Measurements from ENCODE around the gene IL18BP. TPM values are rescaled to one million over a fixed set of nuclear protein-coding genes. Genes with fewer than 3 reads are reported as not detected.
A peak's percentile ranks its signal among the peaks of the same experiment; 100 is the strongest.

Gene IL18BP
- total and polyA plus RNA-seq, 9 of the 15 experiments (the other 6 are each of a cell fraction or from before 2014, with no cell fraction given): 0.34 to 9.4 (median 3.2) TPM

DNA sequence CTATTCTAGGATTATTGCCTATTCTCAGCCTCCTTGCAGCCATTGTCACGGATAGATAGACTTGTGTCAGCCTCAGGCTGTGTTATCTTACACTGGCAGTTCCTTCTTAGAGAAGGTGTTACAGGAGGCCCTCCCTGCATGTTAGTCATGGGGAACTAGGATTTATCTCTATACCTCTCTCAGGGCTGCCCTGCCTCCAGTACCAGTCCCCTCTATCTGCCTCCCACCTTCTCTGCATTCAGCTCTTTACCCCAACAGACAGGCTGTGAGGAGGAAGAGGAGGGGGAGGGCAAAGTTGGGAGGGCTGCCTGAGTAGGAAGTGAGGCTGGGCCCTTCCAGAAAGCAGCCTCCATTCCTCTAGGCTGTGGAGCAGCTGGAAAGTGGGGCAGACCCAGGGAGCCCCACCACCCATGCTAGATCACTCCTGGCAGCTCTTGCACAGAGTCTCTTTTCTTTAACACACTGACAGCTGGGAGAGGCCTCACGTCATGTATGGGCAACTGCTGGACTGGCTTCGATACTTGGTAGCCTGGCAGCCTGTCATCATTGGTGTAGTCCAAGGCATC lies 2.9 kb upstream of the IL18BP start (continued):
- TF ChIP-seq, protein P1, sequence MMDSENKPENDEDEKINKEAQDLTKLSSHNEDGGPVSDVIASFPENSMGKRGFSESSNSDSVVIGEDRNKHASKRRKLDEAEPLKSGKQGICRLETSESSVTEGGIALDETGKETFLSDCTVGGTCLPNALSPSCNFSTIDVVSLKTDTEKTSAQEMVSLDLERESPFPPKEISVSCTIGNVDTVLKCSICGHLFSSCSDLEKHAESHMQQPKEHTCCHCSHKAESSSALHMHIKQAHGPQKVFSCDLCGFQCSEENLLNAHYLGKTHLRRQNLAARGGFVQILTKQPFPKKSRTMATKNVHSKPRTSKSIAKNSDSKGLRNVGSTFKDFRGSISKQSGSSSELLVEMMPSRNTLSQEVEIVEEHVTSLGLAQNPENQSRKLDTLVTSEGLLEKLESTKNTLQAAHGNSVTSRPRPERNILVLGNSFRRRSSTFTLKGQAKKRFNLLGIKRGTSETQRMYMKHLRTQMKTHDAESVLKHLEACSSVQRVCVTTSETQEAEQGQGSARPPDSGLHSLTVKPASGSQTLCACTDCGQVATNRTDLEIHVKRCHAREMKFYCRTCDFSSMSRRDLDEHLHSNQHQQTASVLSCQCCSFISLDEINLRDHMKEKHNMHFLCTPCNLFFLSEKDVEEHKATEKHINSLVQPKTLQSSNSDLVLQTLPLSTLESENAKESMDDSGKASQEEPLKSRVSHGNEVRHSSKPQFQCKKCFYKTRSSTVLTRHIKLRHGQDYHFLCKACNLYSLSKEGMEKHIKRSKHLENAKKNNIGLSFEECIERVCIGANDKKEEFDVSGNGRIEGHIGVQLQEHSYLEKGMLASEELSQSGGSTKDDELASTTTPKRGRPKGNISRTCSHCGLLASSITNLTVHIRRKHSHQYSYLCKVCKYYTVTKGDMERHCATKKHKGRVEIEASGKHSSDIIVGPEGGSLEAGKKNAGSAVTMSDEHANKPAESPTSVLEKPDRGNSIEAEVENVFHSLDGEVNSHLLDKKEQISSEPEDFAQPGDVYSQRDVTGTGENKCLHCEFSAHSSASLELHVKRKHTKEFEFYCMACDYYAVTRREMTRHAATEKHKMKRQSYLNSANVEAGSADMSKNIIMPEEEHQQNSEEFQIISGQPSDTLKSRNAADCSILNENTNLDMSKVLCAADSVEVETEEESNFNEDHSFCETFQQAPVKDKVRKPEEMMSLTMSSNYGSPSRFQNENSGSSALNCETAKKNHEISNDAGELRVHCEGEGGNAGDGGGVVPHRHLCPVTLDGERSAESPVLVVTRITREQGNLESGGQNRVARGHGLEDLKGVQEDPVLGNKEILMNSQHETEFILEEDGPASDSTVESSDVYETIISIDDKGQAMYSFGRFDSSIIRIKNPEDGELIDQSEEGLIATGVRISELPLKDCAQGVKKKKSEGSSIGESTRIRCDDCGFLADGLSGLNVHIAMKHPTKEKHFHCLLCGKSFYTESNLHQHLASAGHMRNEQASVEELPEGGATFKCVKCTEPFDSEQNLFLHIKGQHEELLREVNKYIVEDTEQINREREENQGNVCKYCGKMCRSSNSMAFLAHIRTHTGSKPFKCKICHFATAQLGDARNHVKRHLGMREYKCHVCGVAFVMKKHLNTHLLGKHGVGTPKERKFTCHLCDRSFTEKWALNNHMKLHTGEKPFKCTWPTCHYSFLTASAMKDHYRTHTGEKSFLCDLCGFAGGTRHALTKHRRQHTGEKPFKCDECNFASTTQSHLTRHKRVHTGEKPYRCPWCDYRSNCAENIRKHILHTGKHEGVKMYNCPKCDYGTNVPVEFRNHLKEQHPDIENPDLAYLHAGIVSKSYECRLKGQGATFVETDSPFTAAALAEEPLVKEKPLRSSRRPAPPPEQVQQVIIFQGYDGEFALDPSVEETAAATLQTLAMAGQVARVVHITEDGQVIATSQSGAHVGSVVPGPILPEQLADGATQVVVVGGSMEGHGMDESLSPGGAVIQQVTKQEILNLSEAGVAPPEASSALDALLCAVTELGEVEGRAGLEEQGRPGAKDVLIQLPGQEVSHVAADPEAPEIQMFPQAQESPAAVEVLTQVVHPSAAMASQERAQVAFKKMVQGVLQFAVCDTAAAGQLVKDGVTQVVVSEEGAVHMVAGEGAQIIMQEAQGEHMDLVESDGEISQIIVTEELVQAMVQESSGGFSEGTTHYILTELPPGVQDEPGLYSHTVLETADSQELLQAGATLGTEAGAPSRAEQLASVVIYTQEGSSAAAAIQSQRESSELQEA (IDR thresholded peaks at IDR 0.05; ENCODE audit: low read depth): no peak
- 0 out of 4 replicates have a peak, but pooled peaks of 1 of the 2 experiments have one; percentile 52 for TF ChIP-seq ARNT (IDR thresholded peaks at IDR 0.05)
- TF ChIP-seq, protein P2, sequence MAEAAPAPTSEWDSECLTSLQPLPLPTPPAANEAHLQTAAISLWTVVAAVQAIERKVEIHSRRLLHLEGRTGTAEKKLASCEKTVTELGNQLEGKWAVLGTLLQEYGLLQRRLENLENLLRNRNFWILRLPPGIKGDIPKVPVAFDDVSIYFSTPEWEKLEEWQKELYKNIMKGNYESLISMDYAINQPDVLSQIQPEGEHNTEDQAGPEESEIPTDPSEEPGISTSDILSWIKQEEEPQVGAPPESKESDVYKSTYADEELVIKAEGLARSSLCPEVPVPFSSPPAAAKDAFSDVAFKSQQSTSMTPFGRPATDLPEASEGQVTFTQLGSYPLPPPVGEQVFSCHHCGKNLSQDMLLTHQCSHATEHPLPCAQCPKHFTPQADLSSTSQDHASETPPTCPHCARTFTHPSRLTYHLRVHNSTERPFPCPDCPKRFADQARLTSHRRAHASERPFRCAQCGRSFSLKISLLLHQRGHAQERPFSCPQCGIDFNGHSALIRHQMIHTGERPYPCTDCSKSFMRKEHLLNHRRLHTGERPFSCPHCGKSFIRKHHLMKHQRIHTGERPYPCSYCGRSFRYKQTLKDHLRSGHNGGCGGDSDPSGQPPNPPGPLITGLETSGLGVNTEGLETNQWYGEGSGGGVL (CRISPR knock-in tag; IDR thresholded peaks at IDR 0.05): no peak
- no peak for TF ChIP-seq KDM4B (IDR thresholded peaks at IDR 0.05; ENCODE audit: borderline replicate concordance in 2 of 2, low read depth in 1 of 2)
- TF ChIP-seq, protein P3, sequence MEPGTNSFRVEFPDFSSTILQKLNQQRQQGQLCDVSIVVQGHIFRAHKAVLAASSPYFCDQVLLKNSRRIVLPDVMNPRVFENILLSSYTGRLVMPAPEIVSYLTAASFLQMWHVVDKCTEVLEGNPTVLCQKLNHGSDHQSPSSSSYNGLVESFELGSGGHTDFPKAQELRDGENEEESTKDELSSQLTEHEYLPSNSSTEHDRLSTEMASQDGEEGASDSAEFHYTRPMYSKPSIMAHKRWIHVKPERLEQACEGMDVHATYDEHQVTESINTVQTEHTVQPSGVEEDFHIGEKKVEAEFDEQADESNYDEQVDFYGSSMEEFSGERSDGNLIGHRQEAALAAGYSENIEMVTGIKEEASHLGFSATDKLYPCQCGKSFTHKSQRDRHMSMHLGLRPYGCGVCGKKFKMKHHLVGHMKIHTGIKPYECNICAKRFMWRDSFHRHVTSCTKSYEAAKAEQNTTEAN (CRISPR knock-in tag; IDR thresholded peaks at IDR 0.05): no peak
- no peak for TF ChIP-seq ZNF717 (CRISPR knock-in tag; IDR thresholded peaks at IDR 0.05)
- no peak for TF ChIP-seq NR3C1 (CRISPR knock-in tag; IDR thresholded peaks at IDR 0.05)
- peak; percentile 94 for TF ChIP-seq NCOR1 (IDR thresholded peaks at IDR 0.05)
- peak; percentile 81 for TF ChIP-seq MEF2A (IDR thresholded peaks at IDR 0.05; ENCODE audit: control insufficient read depth, low read depth, low read length)
- no peak for TF ChIP-seq KAT2B (IDR thresholded peaks at IDR 0.05; ENCODE audit: low read depth, low read length)
- no peak for TF ChIP-seq ZNF76 (CRISPR knock-in tag; IDR thresholded peaks at IDR 0.05; ENCODE audit: borderline replicate concordance)
- TF ChIP-seq MTF1 (CRISPR knock-in tag; IDR thresholded peaks at IDR 0.05; ENCODE audit: borderline replicate concordance): no peak
- TF ChIP-seq ZFPM2 (CRISPR knock-in tag; IDR thresholded peaks at IDR 0.05): no peak
- no peak for TF ChIP-seq HEY1 (CRISPR knock-in tag; IDR thresholded peaks at IDR 0.05; ENCODE audit: borderline replicate concordance)
- TF ChIP-seq, protein P4, sequence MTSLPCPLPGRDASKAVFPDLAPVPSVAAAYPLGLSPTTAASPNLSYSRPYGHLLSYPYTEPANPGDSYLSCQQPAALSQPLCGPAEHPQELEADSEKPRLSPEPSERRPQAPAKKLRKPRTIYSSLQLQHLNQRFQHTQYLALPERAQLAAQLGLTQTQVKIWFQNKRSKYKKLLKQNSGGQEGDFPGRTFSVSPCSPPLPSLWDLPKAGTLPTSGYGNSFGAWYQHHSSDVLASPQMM (CRISPR knock-in tag; IDR thresholded peaks at IDR 0.05): no peak
